ENCODE data around the gene PDE8A. TPM values are rescaled to one million over a fixed set of nuclear protein-coding genes. Genes with fewer than 3 reads are reported as not detected.

Gene PDE8A
- total RNA-seq, 3 donors from 2014 or later: 16.9 to 17.9 (median 17.8) TPM

DNA sequence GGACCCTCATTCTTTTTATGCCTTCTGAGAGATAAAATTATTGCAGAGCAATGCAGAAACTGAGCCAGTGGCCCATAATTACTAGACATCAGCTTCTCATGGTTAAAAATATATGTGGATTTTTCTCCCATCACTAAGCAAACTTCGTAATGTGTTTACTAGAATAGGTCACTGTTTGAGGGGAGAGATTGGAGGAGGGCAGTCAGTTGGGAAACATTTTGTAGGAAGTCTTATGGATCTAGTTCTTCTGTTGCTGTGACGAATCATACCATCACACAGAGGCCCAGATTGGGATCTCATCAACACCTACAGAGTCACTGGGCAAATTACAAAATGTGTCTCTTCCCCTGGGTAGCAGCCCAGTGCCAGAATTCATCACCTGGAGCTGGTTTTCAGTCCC, 81.4 kb downstream of the PDE8A start:
- ATAC-seq: no peak
- Mint-ChIP-seq H3K9me3 (peaks cover 24% of the 10 kb centered on the region), H3K36me3 (ENCODE audit: insufficient read depth) (peaks cover 23% of the 10 kb centered on the region), H3K4me3 (no peak overlapping the region), H3K27me3 (ENCODE audit: low read depth) (no peaks in the 10 kb centered on the region), H3K4me1 (ENCODE audit: low read depth) (peaks cover 30% of the 10 kb centered on the region)
- no peak for DNase-seq

DNA sequence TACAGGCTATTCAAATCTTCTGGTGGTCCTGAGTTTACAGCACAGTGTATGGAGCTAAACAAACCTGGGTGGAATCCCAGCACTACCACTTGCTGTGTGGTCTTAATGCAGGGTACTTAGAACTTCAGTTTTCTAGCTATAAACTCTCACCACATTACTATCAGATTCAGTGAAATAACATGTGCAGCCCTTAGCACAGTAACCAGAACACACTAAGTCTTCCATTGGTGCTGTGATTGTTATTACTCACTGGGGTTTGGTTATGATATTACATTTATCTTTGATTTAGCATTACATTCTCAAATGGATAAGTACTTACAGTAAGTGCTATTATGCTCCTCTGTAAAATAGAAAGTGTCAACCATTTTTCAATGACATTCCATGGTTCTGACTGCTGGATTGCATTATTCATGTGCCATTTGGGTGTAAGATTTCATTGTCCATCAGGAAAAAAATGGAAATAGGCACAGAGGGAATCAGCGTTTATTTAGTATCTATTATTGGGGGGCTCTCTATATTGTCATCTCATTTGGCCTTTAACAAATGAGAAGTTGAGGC, 81.9 kb downstream of the PDE8A start:
- ATAC-seq: peak; percentile 28 to 53
- Mint-ChIP-seq H3K27me3 (ENCODE audit: low read depth) (no peaks in the 10 kb centered on the region), H3K4me1 (ENCODE audit: low read depth) (peaks cover 26% of the 10 kb centered on the region), H3K36me3 (ENCODE audit: insufficient read depth) (peaks cover 21% of the 10 kb centered on the region), H3K9me3 (peaks cover 20% of the 10 kb centered on the region), H3K4me3 (no peak overlapping the region)
- DNase-seq: no peak

GRCh38 chr15:85064710-85065109, 83.1 kb downstream of the PDE8A start:
- Mint-ChIP-seq H3K9me3 (peaks cover 9% of the 10 kb centered on the region), H3K4me1 (ENCODE audit: low read depth) (peaks cover 17% of the 10 kb centered on the region), H3K4me3 (no peak overlapping the region), H3K36me3 (ENCODE audit: insufficient read depth) (peaks cover 21% of the 10 kb centered on the region), H3K27me3 (ENCODE audit: low read depth) (no peaks in the 10 kb centered on the region)
- ATAC-seq (no peak), DNase-seq (no peak)

DNA sequence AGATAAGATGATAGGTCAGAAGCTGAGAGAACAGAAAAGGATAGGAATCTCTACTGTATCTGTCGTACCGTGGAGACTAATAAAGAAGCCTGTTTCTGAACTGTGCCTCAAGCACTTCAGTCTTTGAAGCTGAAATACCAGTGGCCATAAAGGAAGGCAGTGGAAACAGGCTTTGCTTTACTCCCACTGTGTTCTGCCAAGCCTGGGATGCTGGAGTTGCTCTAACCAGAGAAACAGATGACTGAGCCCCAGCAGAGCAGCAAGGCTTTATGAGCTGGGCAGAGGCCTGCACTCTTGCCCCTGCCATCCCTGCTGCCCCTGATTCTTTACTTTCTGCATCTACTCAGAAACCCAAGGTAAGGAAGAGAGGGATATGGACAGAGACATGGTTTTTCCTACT, 89.4 kb downstream of the PDE8A start:
- Mint-ChIP-seq H3K36me3 (ENCODE audit: insufficient read depth) (peaks cover 43% of the 10 kb centered on the region), H3K4me3 (no peak overlapping the region), H3K9me3 (no peaks in the 10 kb centered on the region), H3K27me3 (ENCODE audit: low read depth) (no peaks in the 10 kb centered on the region), H3K4me1 (ENCODE audit: low read depth) (peaks cover 8% of the 10 kb centered on the region)
- DNase-seq: no peak
- ATAC-seq: no peak

DNA sequence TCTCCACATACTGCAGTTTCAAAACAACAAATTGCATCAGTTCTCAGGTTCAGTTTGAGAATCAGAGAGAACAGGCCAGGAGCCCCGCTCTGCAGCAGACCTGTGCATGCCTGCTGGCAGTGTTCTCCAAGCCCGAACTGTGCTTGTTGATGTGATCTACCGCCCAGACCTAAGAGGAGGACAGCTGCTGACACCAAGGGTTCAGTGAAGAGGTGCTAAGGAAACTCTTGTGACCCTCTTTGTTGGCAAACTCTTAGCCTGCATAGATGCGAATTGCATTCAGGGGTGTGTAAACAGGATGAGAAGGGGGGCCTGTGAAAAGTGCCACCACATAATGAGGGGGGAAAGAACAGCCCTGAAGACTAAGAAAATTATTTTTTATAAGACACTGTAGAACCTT, 89.8 kb downstream of the PDE8A start:
- no peak overlapping the region for H3K4me3 Mint-ChIP-seq
- no peak for ATAC-seq
- H3K9me3 Mint-ChIP-seq: no peaks in the 10 kb centered on the region

GRCh38 chr15:85072917-85073316, 91.3 kb downstream of the PDE8A start:
- Mint-ChIP-seq H3K4me1 (ENCODE audit: low read depth) (peaks cover 8% of the 10 kb centered on the region), H3K27me3 (ENCODE audit: low read depth) (no peaks in the 10 kb centered on the region), H3K9me3 (no peaks in the 10 kb centered on the region), H3K4me3 (no peak overlapping the region), H3K36me3 (ENCODE audit: insufficient read depth) (peaks cover 48% of the 10 kb centered on the region)
- ATAC-seq (no peak), DNase-seq (no peak)

More for the DNA sequence above, 89.8 kb downstream of the PDE8A start:
- H3K4me1 Mint-ChIP-seq (ENCODE audit: low read depth): peaks cover 8% of the 10 kb centered on the region
- DNase-seq: no peak
- H3K27me3 Mint-ChIP-seq (ENCODE audit: low read depth): no peaks in the 10 kb centered on the region
- peaks cover 44% of the 10 kb centered on the region for H3K36me3 Mint-ChIP-seq (ENCODE audit: insufficient read depth)

GRCh38 chr15:85073556-85074194, 92.0 kb downstream of the PDE8A start:
- Mint-ChIP-seq H3K4me3 (no peak overlapping the region), H3K4me1 (ENCODE audit: low read depth) (peaks cover 8% of the 10 kb centered on the region), H3K27me3 (ENCODE audit: low read depth) (no peaks in the 10 kb centered on the region), H3K9me3 (no peaks in the 10 kb centered on the region), H3K36me3 (ENCODE audit: insufficient read depth) (peaks cover 50% of the 10 kb centered on the region)
- DNase-seq (no peak), ATAC-seq (peak; percentile 98 to 99)

GRCh38 chr15:85086855-85087254, 105.2 kb downstream of the PDE8A start:
- ATAC-seq (no peak), DNase-seq (no peak)
- H3K4me1 Mint-ChIP-seq (ENCODE audit: low read depth): no peaks in the 10 kb centered on the region
- H3K27me3 Mint-ChIP-seq (ENCODE audit: low read depth): no peaks in the 10 kb centered on the region
- H3K4me3 Mint-ChIP-seq: no peak overlapping the region
- peaks cover 36% of the 10 kb centered on the region for H3K36me3 Mint-ChIP-seq (ENCODE audit: insufficient read depth)
- no peaks in the 10 kb centered on the region for H3K9me3 Mint-ChIP-seq

GRCh38 chr15:85088300-85088699, 106.6 kb downstream of the PDE8A start:
- no peak overlapping the region for H3K4me3 Mint-ChIP-seq
- no peaks in the 10 kb centered on the region for H3K27me3 Mint-ChIP-seq (ENCODE audit: low read depth)
- H3K4me1 Mint-ChIP-seq (ENCODE audit: low read depth): no peaks in the 10 kb centered on the region
- ATAC-seq: no peak
- H3K9me3 Mint-ChIP-seq: no peaks in the 10 kb centered on the region
- peaks cover 48% of the 10 kb centered on the region for H3K36me3 Mint-ChIP-seq (ENCODE audit: insufficient read depth)
- no peak for DNase-seq

DNA sequence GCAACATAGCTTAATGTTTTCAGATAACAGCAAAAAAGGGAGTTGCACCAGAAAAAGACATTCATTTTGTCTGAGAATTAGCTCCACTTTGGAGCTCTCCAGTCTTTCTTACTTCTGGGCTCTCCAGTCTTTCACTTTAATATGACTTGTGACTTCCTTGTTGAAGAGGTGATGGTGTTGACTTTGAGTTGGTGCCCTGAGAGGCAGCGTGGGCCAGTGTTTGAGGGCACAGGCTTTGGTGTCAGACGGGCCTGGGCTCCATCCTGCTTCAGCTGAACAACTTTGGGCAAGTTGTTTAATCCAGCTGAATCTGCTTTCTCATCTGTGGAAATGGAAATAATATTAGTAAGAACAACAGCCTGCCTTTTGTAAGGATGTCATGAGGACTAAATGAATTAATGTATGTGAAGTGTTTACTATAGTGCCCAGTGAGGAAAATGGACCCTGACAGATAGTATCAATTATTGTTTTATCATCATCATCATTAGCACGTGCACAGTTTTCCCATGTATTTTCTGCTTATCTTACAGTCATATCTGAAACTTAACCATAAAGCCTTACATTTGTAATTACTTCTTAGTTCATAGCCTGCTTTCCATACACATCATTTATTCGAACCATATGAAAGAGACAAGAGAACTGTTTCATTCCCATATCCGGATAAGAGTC, 108.4 kb downstream of the PDE8A start:
- H3K9me3 Mint-ChIP-seq: no peaks in the 10 kb centered on the region
- H3K27me3 Mint-ChIP-seq (ENCODE audit: low read depth): no peaks in the 10 kb centered on the region
- H3K4me1 Mint-ChIP-seq (ENCODE audit: low read depth): no peaks in the 10 kb centered on the region
- ATAC-seq: no peak
- H3K4me3 Mint-ChIP-seq: no peak overlapping the region
- peaks cover 50% of the 10 kb centered on the region for H3K36me3 Mint-ChIP-seq (ENCODE audit: insufficient read depth)
- DNase-seq: no peak

DNA sequence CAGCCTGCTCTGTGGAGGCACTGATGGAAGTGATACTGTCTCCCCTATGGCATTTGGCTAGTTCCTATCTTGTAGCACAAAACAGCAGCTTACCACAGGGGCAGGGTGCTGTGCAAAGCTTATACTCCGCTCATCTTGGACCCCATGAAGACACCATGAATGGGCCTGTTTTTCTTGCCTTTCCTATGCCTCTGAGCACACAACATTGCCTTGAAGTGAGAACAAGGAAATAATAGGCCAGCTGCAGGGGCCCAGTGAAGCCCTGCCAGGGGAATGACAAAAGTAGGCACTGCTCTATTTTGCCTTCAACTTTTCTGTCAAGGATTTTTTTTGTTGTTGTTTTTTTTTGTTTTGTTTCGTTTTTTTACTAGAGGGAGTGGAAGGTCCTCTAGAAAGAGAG, 110.3 kb downstream of the PDE8A start:
- H3K27me3 Mint-ChIP-seq (ENCODE audit: low read depth): no peaks in the 10 kb centered on the region
- H3K4me3 Mint-ChIP-seq: no peak overlapping the region
- no peak for DNase-seq
- no peak for ATAC-seq
- H3K9me3 Mint-ChIP-seq: no peaks in the 10 kb centered on the region
- H3K4me1 Mint-ChIP-seq (ENCODE audit: low read depth): no peaks in the 10 kb centered on the region
- peaks cover 51% of the 10 kb centered on the region for H3K36me3 Mint-ChIP-seq (ENCODE audit: insufficient read depth)

- Mint-ChIP-seq H3K4me3 (no peak overlapping the region), H3K9me3 (no peaks in the 10 kb centered on the region), H3K27me3 (ENCODE audit: low read depth) (no peaks in the 10 kb centered on the region), H3K4me1 (ENCODE audit: low read depth) (peaks cover 5% of the 10 kb centered on the region), H3K36me3 (ENCODE audit: insufficient read depth) (peaks cover 51% of the 10 kb centered on the region)
- ATAC-seq: no peak
- no peak for DNase-seq
Observed at GRCh38 chr15:85094685-85095084, 113.0 kb downstream of the PDE8A start.

DNA sequence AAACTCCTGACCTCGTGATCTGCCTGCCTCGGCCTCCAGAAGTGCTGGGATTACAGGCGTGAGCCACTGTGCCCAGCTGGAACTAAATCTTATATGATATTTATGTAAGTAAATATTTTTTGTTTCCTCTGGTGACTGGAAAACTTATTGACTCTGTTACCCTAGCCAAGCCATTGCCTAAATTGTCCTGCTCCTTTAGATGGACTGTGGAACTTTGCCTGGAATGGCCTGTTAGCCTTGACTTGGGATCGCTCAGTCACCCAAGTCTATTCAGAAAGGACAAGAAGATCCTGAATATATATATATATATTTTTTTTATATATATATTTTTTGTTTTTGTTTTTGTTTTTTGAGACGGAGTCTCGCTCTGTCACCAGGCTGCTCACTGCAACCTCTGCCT, 113.9 kb downstream of the PDE8A start:
- Mint-ChIP-seq H3K27me3 (ENCODE audit: low read depth) (no peaks in the 10 kb centered on the region), H3K4me1 (ENCODE audit: low read depth) (peaks cover 7% of the 10 kb centered on the region), H3K9me3 (no peaks in the 10 kb centered on the region), H3K36me3 (ENCODE audit: insufficient read depth) (peaks cover 49% of the 10 kb centered on the region), H3K4me3 (no peak overlapping the region)
- no peak for ATAC-seq
- DNase-seq: no peak

DNA sequence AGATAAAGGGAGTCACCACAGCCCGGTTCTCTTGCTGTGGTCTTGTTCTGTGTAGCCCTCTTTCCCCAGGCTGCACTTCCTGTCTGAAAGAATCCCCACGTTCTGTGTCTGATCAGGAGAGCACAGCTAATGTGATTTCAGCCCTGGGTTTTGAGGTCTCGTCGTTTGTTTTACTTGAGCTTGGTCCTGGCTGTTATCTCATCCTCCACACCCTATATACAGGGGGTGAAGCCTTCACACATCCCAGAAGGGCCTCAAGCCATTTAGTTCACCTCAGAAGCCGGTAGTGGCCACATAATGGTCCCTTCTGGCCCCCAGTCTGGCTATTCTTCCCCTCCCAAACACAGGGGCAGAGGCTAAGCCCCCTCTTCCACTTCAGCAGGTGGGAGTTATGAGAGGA, 115.6 kb downstream of the PDE8A start:
- no peak for ATAC-seq
- H3K36me3 Mint-ChIP-seq (ENCODE audit: insufficient read depth): peaks cover 32% of the 10 kb centered on the region
- H3K9me3 Mint-ChIP-seq: no peaks in the 10 kb centered on the region
- H3K4me1 Mint-ChIP-seq (ENCODE audit: low read depth): peaks cover 7% of the 10 kb centered on the region
- no peak overlapping the region for H3K4me3 Mint-ChIP-seq
- no peaks in the 10 kb centered on the region for H3K27me3 Mint-ChIP-seq (ENCODE audit: low read depth)
- no peak for DNase-seq

- no peak for ATAC-seq
- Mint-ChIP-seq H3K9me3 (no peaks in the 10 kb centered on the region), H3K4me1 (ENCODE audit: low read depth) (peaks cover 7% of the 10 kb centered on the region), H3K36me3 (ENCODE audit: insufficient read depth) (peaks cover 28% of the 10 kb centered on the region), H3K4me3 (no peak overlapping the region), H3K27me3 (ENCODE audit: low read depth) (no peaks in the 10 kb centered on the region)
- no peak for DNase-seq
Observed at GRCh38 chr15:85097725-85098124, 116.1 kb downstream of the PDE8A start.

All from activated T-cell treated with anti-CD3 and anti-CD28 coated beads, Interleukin-2, amount 50 U/mL, for 4 hours (primary cell).